HepG2 (cell line): Measurements from ENCODE around the gene UNC13D. TPM values are rescaled to one million over a fixed set of nuclear protein-coding genes. Genes with fewer than 3 reads are reported as not detected.

ENCODE experiments used
- AGO1 ChIP-seq: fragments of 200-400 bp; formaldehyde crosslinking; IDR thresholded peaks from 2 replicates; pipeline ENCODE4 v1.6.1; 2017; ENCODE audit warnings: mild to moderate bottlenecking, low read depth, low read length, moderate library complexity; ENCODE audit not compliant: poor library complexity, severe bottlenecking
- AGO2 ChIP-seq: fragments of 200-400 bp; formaldehyde crosslinking; optimal IDR thresholded peaks from 2 replicates; pipeline ENCODE3; 2017; ENCODE audit warnings: mild to moderate bottlenecking, low read depth, low read length, moderate library complexity
- BCL3 ChIP-seq: sonication (generic); formaldehyde crosslinking; IDR thresholded peaks from 2 replicates; pipeline ENCODE4 v1.5.1; 2020; ENCODE audit warnings: mild to moderate bottlenecking, missing genetic modification reagents, moderate library complexity
- GABPA ChIP-seq, 2 experiments: IDR thresholded peaks; 2 replicates each; pipeline ENCODE4 v1.6.1; 2011 to 2016; ENCODE audit warnings: low read depth in 2 of 2, low read length in 1 of 2, missing biosample characterization in 1 of 2, missing genetic modification characterization in 1 of 2
- GPBP1L1 ChIP-seq: sonication (generic); formaldehyde crosslinking; IDR thresholded peaks from 2 replicates; pipeline ENCODE4 v1.5.0; 2020; ENCODE audit warnings: mild to moderate bottlenecking, missing genetic modification reagents
- MATR3 ChIP-seq: sonication (generic); formaldehyde crosslinking; IDR thresholded peaks from 2 replicates; pipeline ENCODE4 v1.4.0; 2020; ENCODE audit warnings: missing genetic modification reagents
- ZBTB10 ChIP-seq: sonication (generic); formaldehyde crosslinking; IDR thresholded peaks from 2 replicates; pipeline ENCODE4 v1.4.0; 2020; ENCODE audit warnings: missing genetic modification reagents, borderline replicate concordance
- ZNF407 ChIP-seq: sonication (generic); formaldehyde crosslinking; IDR thresholded peaks from one replicate; pipeline ENCODE4 v1.5.1; 2020; ENCODE audit warnings: mild to moderate bottlenecking, missing genetic modification reagents; ENCODE audit errors: not compliant biosample characterization
- ZNF770 ChIP-seq: sonication (generic); formaldehyde crosslinking; IDR thresholded peaks from 2 replicates; pipeline ENCODE4 v1.5.0; 2020; ENCODE audit warnings: mild to moderate bottlenecking, missing genetic modification reagents
- polyA plus RNA-seq, 8 experiments: library from polyadenylated mRNA; depleted of rRNA in 3 of 8; stranded (reverse) in 7 of 8; unstranded in 1 of 8; fragments of >200 nt; fragmentation: Illumina TruSeq in 4 of 8; extraction: Trizol in 4 of 8; gene quantifications; 2 replicates each; pipeline versions ENCODE4 v1.2.1 to v1.2.3, GENCODE V29; 2011 to 2016; ENCODE audit warnings: low read depth in 4 of 8, missing spikeins in 1 of 8, mixed read lengths in 1 of 8; ENCODE audit not compliant: insufficient read depth in 1 of 8
- total RNA-seq, 5 experiments: library from RNA; depleted of rRNA; stranded (reverse); fragments of >200 nt; fragmentation: Illumina TruSeq; extraction: Trizol; gene quantifications; 2 replicates each; pipeline ENCODE4 v1.2.3, GENCODE V29; 2016; ENCODE audit warnings: low read depth in 1 of 5

UNC13D gene
- total and polyA plus RNA-seq, 2 of the 13 experiments (the other 11 are each of a cell fraction or from before 2014, with no cell fraction given): 29.7 to 42.7 TPM

- TF ChIP-seq ZNF407: no peak
- TF ChIP-seq BCL3: no peak
- TF ChIP-seq GABPA (IDR thresholded peaks at IDR 0.05; ENCODE audit: low read depth, low read length): no peak
- no peak for TF ChIP-seq GABPA (CRISPR knock-in tag; IDR thresholded peaks at IDR 0.05; ENCODE audit: low read depth)
- TF ChIP-seq AGO1: peak; percentile 96
- no peak for TF ChIP-seq ZBTB10 (CRISPR knock-in tag)
- peak; percentile 98 for TF ChIP-seq AGO2
- peak; percentile 54; the same call in 1 of the 2 replicates for TF ChIP-seq ZNF770 (CRISPR knock-in tag)
- TF ChIP-seq GPBP1L1 (CRISPR knock-in tag): no peak
- no peak for TF ChIP-seq MATR3 (CRISPR knock-in tag)
Observed at GRCh38 chr17:75874323-75875181, 30.3 kb upstream of the UNC13D start (continued).
